ENCODE data around the gene EVL.
A peak's percentile ranks its signal among the peaks of the same experiment; 100 is the strongest.

The EVL gene

GRCh38 chr14:100067971-100068959 lies 3.0 kb downstream of the EVL start:
- peak; percentile 85 to 92 for DNase-seq

DNA sequence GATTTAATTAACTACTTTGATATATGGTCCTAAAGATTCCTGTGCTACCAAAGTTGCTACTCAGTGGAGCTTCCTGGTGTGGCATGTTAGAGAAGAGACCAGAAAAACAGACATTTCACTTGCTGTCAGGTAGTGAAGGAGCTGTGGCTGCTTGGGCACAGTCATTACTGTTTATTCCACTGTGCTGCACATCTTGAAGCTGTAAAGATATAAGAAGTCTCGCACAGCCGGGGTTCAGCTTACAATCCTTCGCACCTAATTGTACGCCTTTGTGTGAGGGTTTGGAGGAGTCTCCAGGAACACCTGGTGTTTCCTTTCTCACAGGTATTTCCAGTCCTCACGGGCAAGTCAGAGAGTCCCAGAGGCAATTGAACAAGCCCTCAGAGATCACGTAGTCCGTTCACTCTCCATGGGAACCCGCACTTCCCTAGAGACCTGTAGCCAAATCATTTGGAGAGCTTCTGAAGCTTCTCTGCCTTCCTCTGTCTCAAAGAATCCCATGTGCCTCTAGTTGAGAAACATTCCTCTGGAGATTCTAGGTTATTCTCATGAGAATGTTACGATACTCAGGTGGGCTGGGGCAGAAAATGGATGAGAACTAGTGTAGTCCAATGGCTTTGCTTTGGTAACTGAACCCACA lies 4.1 kb downstream of the EVL start:
- DNase-seq = no peak

GRCh38 chr14:100070310-100070709 lies 5.1 kb downstream of the EVL start:
- DNase-seq = no peak

DNA sequence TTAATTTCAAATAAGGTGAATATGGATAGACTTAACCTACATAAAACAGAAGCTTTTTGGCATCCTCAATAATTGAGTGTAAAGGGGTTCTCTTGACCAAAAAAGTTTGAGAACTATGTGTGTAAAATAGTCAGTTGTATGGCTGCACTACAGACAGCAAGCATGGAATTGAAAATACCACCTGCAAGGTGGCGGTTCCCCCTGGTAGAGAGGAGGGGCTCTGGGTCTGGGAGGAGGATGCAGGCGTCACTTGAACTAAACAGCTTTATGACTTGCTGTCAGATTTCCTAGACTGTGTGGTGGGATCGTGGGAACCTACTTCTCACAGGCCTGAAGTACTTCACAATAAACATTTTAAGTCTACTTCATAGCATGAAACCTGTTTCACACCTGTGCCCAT lies 6.3 kb downstream of the EVL start:
- no peak for DNase-seq

- peak; percentile 68 to 74 for DNase-seq
These were observed 7.6 kb downstream of the EVL start for GRCh38 chr14:100072783-100073346.

GRCh38 chr14:100073576-100074430 lies 8.6 kb downstream of the EVL start:
- DNase-seq = no peak

DNA sequence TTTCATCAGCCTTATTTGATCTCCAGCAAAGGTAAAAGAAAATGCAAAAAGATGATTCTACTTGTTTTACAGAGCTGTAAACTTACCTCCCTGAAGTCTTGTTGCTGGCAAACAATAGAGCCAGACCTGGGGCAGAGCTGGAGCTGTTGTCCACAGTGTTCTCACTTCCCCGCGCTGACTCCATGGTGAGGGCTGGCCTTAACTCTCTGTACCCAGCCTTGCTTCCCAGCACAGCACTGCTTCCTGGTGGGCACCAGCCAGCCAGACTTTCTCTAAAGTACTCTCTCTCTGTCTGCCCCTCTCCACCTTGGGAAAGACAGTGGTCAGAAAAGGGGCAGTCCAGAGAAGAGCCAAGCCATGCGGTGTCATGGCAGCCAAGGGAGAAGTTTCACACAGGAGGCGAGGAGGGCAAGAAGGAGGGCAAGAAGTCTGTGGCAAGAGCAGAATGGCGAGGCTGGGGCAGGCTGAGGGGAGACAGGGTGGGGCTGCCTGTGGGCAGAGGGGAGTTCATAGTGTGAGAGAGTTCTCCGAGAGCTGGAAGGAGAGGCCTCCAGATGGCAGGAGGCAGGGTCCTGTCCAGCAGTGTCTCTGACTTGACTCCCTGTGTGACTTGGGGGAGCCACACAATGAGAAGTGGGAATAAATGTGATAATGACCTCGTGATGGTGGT lies 9.3 kb downstream of the EVL start:
- DNase-seq = no peak

DNA sequence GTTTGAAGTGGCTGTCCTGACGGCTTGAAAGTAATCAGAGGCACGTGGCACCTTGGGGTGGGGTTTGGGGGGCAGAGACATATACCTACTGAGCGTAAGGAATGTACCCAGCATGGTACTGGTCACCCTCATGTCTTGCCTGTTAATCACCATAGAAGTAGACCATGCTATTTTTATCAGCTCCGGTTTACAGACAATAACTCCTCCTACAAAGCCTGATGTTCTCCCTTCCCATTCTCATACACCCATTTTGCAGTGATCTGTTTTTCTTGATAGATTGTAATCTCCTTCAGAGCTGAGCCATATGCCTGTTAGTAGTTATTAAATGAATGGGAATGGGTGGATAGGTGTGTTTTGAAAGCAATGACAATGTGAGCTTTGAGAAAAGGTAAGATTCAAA lies 10.5 kb downstream of the EVL start:
- DNase-seq = no peak

DNA sequence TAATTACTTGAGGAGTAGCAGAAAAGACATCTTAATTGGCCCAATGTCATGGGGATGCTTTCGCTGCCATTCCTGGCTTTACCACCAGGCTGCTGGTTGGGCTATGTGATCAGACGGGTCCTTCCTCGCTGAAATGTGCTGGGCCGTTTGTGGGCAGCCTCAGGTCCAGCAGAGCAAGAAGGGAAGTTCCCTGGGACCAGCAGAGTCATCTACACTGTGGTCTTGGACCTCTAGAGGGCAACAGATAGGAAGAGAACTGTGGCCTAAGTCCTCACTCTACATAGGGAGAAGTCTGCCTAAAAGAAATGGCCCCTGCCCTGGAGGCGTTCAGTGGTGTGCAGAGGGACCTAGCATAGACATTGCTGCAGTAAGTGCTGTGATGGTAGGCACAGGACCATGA lies 10.9 kb downstream of the EVL start:
- peak; percentile 63 to 76 for DNase-seq

GRCh38 chr14:100076606-100077005 lies 11.4 kb downstream of the EVL start:
- DNase-seq = no peak

- DNase-seq = no peak
These were observed 12.2 kb downstream of the EVL start for GRCh38 chr14:100077441-100077840.

DNA sequence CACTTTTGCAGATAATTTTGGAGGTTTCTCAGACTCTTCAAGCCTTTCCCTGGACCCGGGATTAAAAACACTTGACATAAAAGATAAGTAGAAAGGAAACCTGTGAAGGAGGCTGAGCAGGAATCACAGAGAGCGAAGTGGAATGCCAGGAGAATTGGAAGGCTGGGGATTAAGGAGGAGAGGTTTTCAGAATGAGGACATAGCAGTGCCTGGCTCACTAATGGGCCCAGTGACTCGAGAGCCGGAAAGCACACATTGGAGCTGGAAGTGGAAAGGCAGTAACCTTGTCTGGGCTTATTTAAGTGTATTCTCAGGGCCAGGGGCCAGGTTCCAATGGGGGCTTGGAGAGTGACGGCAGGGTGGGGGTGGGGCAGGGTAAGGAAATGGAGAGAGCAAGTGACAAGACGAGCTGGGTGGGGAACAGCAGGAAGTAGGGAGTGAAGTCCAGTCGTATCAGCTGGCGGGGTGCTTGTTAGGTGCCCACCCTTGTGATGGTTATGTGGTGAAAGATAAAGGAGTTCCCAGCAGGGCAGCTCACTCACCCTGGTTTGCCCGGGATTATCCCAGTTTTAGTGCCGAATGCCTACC lies 13.1 kb downstream of the EVL start:
- no peak for DNase-seq

GRCh38 chr14:100078997-100079725 lies 13.9 kb downstream of the EVL start:
- DNase-seq = peak; percentile 80 to 87

- DNase-seq = no peak
These were observed 14.4 kb downstream of the EVL start for GRCh38 chr14:100079726-100080005.

- no peak for DNase-seq
These were observed 15.0 kb downstream of the EVL start for GRCh38 chr14:100080206-100080605.

DNA sequence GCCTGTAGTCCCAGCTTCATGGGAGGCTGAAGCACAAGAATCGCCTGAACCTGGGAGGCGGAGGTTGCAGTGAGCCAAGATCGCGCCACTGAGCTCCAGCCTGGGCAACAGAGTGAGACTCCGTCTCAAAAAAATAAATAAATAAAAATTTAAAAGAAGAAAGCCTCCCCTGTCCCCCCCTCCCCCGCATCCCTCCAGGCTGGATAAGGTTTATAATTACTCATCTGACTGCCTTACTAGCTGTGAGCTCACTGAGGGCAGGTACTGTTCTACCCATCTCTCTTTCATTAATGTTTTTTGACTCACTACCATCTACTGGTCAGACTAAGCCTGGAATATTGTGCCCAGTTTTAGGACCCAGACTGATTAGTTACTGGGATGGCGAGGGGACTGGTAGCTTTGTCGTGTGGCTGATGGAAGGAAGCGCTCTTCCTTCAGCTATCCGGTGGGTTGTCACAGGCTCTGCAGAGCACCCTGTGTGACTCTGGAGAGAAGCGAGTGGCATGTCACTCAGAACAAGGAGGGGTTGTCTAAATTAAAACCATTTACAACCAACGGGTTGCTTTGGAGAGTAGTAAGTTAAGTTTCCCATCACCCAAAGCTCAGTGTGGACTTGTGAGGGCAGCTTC lies 16.9 kb downstream of the EVL start:
- DNase-seq = no peak

DNA sequence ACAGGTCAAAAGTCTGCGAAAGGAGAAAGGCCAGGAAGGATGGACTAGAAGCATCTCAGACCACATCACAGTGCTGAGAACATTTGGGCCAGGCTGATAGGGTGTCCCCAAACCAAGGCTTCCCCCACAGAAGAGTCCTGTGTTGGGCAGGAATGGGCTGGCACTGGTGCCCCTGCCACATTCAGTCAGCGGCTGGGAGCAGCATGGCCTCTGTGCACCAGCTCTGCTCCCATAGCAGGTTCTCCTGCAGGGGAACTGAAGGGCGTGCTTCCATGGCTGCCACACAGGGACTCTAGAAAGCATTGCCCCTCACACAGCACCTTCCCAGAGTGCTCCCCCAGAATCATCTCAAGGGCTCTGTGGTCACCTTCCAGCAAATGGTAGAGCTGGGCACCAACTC lies 17.5 kb downstream of the EVL start:
- no peak for DNase-seq

GRCh38 chr14:100083706-100084105 lies 18.5 kb downstream of the EVL start:
- no peak for DNase-seq

DNA sequence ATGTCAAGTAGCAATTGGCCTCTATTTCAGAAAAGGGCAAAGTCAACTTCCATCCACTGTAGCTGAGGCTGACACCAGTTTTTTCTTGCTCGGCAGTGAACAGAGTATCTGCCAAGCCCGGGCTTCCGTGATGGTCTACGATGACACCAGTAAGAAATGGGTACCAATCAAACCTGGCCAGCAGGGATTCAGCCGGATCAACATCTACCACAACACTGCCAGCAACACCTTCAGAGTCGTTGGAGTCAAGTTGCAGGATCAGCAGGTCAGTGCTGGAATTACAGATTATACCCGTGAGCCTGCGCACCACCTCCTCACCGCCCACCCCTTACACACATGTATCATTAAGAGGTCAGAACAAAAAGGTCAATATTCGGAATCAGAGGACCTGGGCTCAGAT lies 19.4 kb downstream of the EVL start:
- DNase-seq = no peak

GRCh38 chr14:100085462-100085861 lies 20.2 kb downstream of the EVL start:
- DNase-seq = no peak

GRCh38 chr14:100086361-100086760 lies 21.1 kb downstream of the EVL start:
- DNase-seq = no peak

All from CD4-positive, alpha-beta T cell treated with Interferon alpha-2 for 1 hour (primary cell).